ENCODE measurements around the gene DPP7.
A peak's percentile ranks its signal among the peaks of the same experiment; 100 is the strongest.

The DPP7 gene

GRCh38 chr9:137110911-137111787 lies 3.4 kb downstream of the DPP7 start:
- no peak for DNase-seq

GRCh38 chr9:137110147-137110910 lies 4.2 kb downstream of the DPP7 start:
- no peak for DNase-seq

GRCh38 chr9:137109250-137110146 lies 5.0 kb downstream of the DPP7 start:
- DNase-seq = no peak

- no peak for DNase-seq
Observed at GRCh38 chr9:137108608-137109249, 5.8 kb downstream of the DPP7 start.

GRCh38 chr9:137107982-137108381 lies 6.6 kb downstream of the DPP7 start:
- no peak for DNase-seq

DNA sequence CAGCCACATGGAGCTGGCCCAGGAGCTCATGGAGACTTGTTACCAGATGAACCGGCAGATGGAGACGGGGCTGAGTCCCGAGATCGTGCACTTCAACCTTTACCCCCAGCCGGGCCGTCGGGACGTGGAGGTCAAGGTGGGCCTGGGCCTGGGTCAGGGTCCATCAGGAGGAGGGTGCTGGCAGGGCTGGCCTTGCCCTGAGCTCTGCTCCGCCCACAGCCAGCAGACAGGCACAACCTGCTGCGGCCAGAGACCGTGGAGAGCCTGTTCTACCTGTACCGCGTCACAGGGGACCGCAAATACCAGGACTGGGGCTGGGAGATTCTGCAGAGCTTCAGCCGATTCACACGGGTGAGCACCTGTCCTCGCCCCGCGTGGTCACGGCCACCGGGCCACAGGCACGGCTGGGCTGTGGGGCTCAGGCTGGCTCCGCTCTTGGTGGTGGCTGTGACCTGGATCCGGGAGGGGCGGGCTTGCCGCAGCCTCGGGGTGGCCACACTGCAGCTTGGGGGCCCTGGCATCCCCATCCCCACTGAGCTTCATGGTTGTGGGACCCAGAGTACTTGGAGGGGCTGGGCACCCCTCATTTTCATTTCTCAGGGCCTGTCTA lies 7.1 kb downstream of the DPP7 start:
- DNase-seq = no peak

DNA sequence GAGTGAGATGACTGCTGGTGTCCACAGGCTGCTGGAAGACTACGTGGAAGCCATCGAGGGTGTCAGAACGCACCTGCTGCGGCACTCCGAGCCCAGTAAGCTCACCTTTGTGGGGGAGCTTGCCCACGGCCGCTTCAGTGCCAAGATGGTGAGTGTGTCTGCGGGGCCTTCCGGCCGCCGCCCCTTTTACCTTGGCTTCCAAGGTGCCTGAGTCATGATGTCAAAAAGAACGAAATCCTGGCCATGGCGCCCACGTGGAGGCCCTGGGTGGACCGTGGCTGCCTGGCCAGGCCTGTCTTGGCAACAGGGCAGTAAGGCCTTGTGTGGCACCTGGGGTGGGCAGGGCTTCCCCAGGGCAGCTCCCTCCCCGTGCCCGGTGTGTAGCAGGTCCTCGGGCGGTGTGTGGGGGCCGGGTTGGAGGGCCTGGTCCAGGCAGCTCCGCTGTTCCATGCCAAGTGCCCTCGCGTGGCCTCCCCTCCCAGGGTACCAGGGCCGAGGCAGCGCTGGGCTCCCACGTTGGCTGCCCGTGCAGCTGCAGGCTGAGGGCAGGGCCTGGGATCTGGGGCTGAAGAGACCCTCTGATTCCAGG lies 7.8 kb downstream of the DPP7 start:
- no peak for DNase-seq

- no peak for DNase-seq
Observed at GRCh38 chr9:137105814-137106661, 8.5 kb downstream of the DPP7 start.

DNA sequence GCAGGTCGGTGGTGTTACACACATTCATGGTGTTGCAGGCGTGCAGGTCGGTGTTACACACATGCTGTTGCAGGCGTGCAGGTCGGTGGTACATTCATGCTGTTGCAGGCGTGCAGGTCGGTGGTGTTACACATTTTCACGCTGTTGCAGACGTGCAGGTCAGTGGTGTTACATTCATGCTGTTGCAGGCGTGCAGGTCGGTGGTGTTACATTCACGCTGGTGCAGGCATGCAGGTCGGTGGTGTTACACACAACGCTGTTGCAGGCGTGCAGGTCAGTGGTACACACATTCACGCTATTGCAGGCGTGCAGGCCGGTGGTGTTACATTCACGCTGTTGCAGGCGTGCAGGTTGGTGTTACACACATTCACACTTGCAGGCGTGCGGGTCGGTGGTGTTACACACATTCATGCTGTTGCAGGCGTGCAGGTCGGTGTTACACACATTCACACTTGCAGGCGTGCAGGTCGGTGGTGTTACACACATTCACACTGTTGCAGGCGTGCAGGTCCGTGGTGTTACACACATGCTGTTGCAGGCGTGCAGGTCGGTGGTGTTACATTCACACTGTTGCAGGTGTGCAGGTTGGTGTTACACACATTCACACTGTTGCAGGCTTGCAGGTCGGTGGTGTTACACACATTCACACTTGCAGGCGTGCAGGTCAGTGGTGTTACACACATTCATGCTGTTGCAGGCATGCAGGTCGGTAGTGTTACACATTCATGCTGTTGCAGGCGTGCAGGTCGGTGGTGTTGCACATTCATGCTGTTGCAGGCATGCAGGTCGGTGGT lies 11.1 kb downstream of the DPP7 start:
- DNase-seq = no peak

DNA sequence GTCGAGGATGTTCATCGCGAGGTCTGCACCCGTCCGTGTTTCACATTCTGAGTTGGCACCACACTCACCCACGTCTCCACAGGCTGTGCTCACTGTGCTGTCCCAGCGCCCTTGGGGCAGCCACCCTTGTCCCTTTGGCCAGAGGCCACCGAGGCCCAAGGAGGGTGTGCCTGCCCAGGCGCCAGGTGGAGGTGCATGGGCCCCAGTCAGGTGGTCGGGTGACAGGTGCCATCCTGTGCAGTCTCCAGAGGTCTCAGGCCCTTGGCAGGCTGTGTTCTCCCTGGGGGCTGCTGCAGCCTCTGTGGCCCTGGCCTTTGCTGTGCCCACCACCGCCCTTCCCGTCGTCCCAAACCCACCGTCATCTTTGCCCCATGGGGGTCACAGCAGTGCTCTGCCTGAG lies 15.3 kb downstream of the DPP7 start:
- no peak for DNase-seq

- DNase-seq = no peak
Observed at GRCh38 chr9:137097761-137098462, 16.6 kb downstream of the DPP7 start.

DNA sequence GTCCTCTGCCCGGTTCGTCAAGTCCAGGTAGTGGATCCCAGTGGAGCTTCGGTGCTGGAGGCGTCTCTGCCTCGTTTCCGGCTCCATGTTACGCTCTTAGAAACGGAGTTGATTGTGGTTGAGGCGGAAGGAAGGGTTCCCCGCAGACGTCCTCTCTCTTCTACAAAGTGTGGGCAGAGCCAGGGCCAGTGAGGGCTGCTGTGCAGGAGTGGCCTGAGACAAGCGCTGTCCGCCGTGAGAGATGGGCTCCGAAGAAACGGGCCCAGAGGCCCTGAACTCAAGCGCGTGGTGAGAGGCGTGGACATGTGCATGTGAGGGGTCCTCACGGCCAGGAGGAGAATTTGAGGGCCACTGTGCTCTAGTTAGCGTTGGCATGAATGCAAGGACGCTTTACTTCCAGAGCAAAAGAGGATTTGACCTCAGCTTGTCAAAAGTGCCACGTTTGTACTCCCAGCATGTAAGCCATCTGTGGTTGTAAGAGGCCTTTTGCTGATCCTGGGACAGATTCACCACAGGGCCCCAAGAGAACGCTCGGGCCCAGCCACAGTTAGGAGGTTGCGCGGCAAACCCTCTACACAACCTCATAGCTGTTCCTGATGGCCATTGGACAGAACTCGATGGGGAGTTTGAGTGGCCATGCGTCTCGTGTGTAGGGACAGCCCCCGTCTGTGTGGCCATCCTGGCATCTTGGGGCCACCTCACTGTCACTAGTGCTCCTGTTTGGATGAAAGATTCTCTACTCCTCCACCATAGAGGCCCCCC lies 17.6 kb downstream of the DPP7 start:
- DNase-seq = no peak

- DNase-seq = peak; percentile 83 to 87
Observed at GRCh38 chr9:137095664-137096517, 18.6 kb downstream of the DPP7 start.

DNA sequence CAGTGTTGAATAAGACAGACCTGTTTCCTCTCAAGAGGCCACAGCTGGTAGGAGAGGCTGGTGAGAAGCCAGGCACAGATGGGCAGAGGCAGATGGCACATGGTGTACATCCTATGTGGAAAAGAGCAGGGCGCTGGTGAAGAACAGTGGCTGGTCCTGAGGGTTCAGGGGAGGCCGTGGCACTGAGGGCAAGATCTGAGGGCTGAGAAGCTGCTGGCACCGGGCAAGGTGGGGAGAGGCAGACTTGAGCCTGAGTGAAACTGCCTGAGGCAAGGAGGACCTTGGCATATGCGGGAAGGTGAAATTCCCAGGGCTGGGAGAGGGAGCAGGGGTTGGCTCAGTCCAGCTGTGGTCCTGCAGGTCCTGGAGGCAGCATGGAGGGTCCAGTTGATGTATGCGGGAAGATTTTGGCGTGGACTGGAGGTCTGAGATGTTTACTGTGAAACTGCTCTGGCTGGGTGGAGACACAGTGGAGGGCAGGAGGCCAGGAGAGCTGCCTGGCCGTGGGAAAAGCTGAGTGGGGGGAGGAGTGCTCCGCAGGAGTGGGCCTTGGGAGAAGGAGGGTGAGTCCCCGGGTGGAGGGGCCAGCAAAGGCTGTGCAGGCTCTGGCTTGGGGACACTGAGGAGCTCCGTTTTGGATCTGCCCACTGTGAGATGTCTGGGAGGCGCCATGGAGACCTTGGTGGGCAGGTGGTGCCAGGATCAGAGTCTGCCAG lies 25.1 kb downstream of the DPP7 start:
- no peak for DNase-seq

DNA sequence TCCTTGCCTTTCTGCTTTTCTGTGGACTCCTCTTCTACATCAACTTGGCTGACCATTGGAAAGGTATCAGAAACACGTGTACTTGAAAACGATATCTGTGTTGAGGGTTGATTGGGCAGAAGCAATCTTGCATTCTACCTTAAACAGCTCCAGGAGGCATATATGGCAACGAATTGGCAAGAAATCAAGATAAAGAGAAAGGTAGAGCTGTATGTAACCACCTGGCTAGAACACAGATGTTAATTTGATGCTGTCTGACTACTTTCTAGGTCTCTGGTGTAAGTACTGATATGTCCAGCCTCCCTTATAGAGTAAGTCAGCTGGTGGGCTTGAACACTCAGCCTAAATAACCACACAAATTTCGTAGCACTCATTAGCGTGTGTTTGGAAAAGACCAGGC lies 26.4 kb downstream of the DPP7 start:
- no peak for DNase-seq

GRCh38 chr9:137087409-137087925 lies 27.1 kb downstream of the DPP7 start:
- DNase-seq = no peak
